ENCODE results near the gene TNPO1.

Gene TNPO1

DNA sequence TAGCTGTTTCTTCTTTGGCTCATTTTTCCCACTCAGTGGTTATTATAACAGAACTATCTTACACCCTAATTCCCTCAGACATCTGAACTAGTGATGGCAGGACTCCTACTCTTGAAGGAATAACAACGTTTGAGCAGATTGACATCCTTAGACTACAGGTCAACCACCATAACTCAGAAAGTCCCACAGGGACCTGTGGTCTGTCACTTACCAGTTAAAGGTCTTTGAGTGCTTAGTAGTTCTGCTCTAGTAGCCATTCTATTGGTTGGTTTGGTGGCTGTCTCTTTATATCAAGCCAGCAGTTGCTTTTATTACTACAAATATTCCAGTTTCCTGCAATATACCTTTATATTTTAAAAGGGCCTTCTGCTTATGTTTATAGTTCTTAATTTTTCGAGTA lies 72.1 kb downstream of the TNPO1 start:
- DNase-seq = no peak
- 100% methylated on average over 2 of the region's 2 CpGs for WGBS (ENCODE audit: insufficient coverage)
- peaks cover 28 to 90% (median 64%) of the 10 kb centered on the region in 4 experiments for H3K36me3 ChIP-seq (ENCODE audit: control insufficient read depth in 4 of 4, insufficient read depth in 4 of 4, low read length in 3 of 4)
- POLR2A ChIA-PET = no interaction called here
- no peaks in the 10 kb centered on the region for H3K9me3 ChIP-seq (ENCODE audit: control extremely low read depth in 1 of 5, control insufficient read depth in 4 of 5, insufficient read depth in 2 of 5, low read depth in 1 of 5, low read length in 4 of 5)
- no peaks in the 10 kb centered on the region for H3K27me3 ChIP-seq (replicated peaks in 2 of 5; ENCODE audit: control insufficient read depth in 4 of 5, insufficient read depth in 5 of 5, low read length in 4 of 5)
- CTCF ChIA-PET = interaction anchor here (1.1 kb wide), 1 partner anchor 22 kb away, joined by 3 read pairs; no protein-coding TSS in a partner anchor
- no peak overlapping the region for H3K27ac ChIP-seq (ENCODE audit: insufficient read depth in 1 of 2, low read depth in 1 of 2, low read length in 2 of 2, poor library complexity in 1 of 2, severe bottlenecking in 2 of 2)
- no peaks in the 10 kb centered on the region for H3K4me1 ChIP-seq (ENCODE audit: control extremely low read depth in 1 of 4, control insufficient read depth in 4 of 4, insufficient read depth in 4 of 4, low read length in 3 of 4)
- H3K4me3 ChIP-seq (ENCODE audit: control insufficient read depth in 1 of 7, extremely low read depth in 1 of 7, insufficient read depth in 4 of 7, low read depth in 2 of 7, low read length in 6 of 7) = no peak overlapping the region

DNA sequence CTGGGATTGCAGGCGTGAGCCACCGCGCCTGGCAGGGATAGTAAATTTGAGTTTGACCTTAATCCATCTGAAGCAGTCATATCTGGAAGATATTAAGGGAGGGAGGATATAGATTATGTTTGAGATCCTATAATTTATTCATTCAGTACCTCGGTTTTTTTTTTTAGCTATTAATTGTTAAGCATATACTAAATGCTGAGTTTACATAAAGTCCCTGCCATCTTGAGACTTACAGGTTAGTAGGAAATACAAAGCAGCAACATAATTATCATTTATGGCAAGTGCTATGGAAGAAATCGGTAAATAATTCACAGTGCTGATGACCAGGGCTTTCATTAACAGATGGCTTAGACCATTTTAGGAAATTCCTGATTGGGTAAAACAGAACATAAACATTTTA lies 72.9 kb downstream of the TNPO1 start:
- no peak overlapping the region for H3K27ac ChIP-seq (ENCODE audit: insufficient read depth in 1 of 2, low read depth in 1 of 2, low read length in 2 of 2, poor library complexity in 1 of 2, severe bottlenecking in 2 of 2)
- H3K4me1 ChIP-seq (ENCODE audit: control extremely low read depth in 1 of 4, control insufficient read depth in 4 of 4, insufficient read depth in 4 of 4, low read length in 3 of 4) = no peaks in the 10 kb centered on the region
- 100% methylated on average over 1 of the region's 5 CpGs for WGBS (ENCODE audit: insufficient coverage)
- DNase-seq = no peak
- H3K27me3 ChIP-seq (replicated peaks in 2 of 5; ENCODE audit: control insufficient read depth in 4 of 5, insufficient read depth in 5 of 5, low read length in 4 of 5) = no peaks in the 10 kb centered on the region
- ChIA-PET CTCF (interaction anchor here (1.1 kb wide), 1 partner anchor 22 kb away, joined by 3 read pairs; no protein-coding TSS in a partner anchor), POLR2A (no interaction called here)
- H3K36me3 ChIP-seq (ENCODE audit: control insufficient read depth in 4 of 4, insufficient read depth in 4 of 4, low read length in 3 of 4) = peaks cover 33 to 90% (median 64%) of the 10 kb centered on the region in 4 experiments
- no peak overlapping the region for H3K4me3 ChIP-seq (ENCODE audit: control insufficient read depth in 1 of 7, extremely low read depth in 1 of 7, insufficient read depth in 4 of 7, low read depth in 2 of 7, low read length in 6 of 7)
- no peaks in the 10 kb centered on the region for H3K9me3 ChIP-seq (ENCODE audit: control extremely low read depth in 1 of 5, control insufficient read depth in 4 of 5, insufficient read depth in 2 of 5, low read depth in 1 of 5, low read length in 4 of 5)

DNA sequence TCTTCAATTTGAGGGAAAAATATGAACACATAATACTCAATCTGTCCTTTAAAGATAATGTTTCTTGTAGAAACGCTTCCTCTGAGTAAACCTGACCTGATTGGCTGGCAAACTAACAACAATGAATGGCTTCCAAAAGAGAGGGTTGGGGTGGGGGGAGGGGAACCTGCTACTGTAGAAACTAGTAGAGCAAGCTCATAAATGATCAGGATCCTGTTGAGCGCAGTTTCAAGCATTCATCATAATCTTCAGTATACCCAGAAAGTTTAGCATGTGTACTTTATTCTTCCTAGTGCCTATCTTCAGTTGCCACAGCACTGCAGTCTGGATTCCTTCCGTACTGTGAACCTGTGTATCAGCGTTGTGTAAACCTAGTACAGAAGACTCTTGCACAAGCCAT lies 76.4 kb downstream of the TNPO1 start:
- Histone ChIP-seq H3K27ac (ENCODE audit: insufficient read depth in 1 of 2, low read depth in 1 of 2, low read length in 2 of 2, poor library complexity in 1 of 2, severe bottlenecking in 2 of 2) (no peak overlapping the region), H3K9me3 (ENCODE audit: control extremely low read depth in 1 of 5, control insufficient read depth in 4 of 5, insufficient read depth in 2 of 5, low read depth in 1 of 5, low read length in 4 of 5) (no peaks in the 10 kb centered on the region), H3K36me3 (ENCODE audit: control insufficient read depth in 4 of 4, insufficient read depth in 4 of 4, low read length in 3 of 4) (peaks cover 40 to 84% (median 65%) of the 10 kb centered on the region in 4 experiments), H3K27me3 (replicated peaks in 2 of 5; ENCODE audit: control insufficient read depth in 4 of 5, insufficient read depth in 5 of 5, low read length in 4 of 5) (no peaks in the 10 kb centered on the region), H3K4me1 (ENCODE audit: control extremely low read depth in 1 of 4, control insufficient read depth in 4 of 4, insufficient read depth in 4 of 4, low read length in 3 of 4) (no peaks in the 10 kb centered on the region), H3K4me3 (ENCODE audit: control insufficient read depth in 1 of 7, extremely low read depth in 1 of 7, insufficient read depth in 4 of 7, low read depth in 2 of 7, low read length in 6 of 7) (no peak overlapping the region)
- ChIA-PET POLR2A (no interaction called here), CTCF (no interaction called here)
- DNase-seq = no peak
- WGBS (ENCODE audit: insufficient coverage) = 95% methylated on average over 2 of the region's 4 CpGs

DNA sequence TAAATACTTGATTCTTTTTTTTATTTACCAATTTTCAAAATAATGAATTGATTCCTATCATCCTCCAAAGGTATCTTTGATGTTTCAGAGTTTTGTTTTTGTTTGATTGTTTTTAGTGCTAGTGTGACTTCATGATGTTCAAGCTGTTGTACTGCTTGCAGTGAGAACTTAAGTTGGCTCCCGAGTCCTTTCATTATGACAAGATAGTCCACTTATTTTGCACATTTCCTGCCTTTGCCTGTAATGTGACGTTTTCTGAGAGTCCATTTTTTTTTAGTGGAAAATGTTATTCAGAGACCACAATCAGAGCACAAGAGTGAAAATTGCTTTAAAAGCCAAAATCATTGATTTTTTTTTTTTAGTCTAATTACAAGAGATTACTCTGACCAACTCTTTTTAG lies 79.3 kb downstream of the TNPO1 start:
- CTCF ChIA-PET = no interaction called here
- WGBS (ENCODE audit: insufficient coverage) = no CpG with 5 or more reads among the region's 2 CpGs

DNA sequence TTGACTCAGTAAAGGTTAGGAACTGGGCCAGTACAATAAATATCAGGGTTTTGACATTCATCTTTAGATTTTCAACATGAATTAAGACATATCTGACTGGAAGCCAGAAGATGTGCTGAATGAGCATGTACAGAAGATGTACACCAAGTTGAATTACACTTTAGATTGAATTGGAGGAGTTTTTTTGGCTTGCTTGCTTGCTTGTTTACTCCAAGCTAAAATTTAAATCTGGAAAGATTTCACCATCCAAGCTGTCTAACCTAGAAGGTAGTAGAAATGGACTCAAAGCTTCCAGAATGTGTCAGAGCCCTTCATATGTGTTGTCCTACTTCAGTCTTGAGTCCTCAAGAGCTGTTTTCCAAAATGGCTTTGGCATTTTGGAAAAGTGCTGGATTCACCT lies 90.3 kb downstream of the TNPO1 start:
- Histone ChIP-seq H3K27me3 (replicated peaks in 2 of 5; ENCODE audit: control insufficient read depth in 4 of 5, insufficient read depth in 5 of 5, low read length in 4 of 5) (no peaks in the 10 kb centered on the region), H3K4me3 (ENCODE audit: control insufficient read depth in 1 of 7, extremely low read depth in 1 of 7, insufficient read depth in 4 of 7, low read depth in 2 of 7, low read length in 6 of 7) (no peak overlapping the region), H3K27ac (ENCODE audit: insufficient read depth in 1 of 2, low read depth in 1 of 2, low read length in 2 of 2, poor library complexity in 1 of 2, severe bottlenecking in 2 of 2) (no peak overlapping the region), H3K9me3 (ENCODE audit: control extremely low read depth in 1 of 5, control insufficient read depth in 4 of 5, insufficient read depth in 2 of 5, low read depth in 1 of 5, low read length in 4 of 5) (no peaks in the 10 kb centered on the region), H3K36me3 (ENCODE audit: control insufficient read depth in 4 of 4, insufficient read depth in 4 of 4, low read length in 3 of 4) (peaks cover 21 to 66% (median 38%) of the 10 kb centered on the region in 4 experiments), H3K4me1 (ENCODE audit: control extremely low read depth in 1 of 4, control insufficient read depth in 4 of 4, insufficient read depth in 4 of 4, low read length in 3 of 4) (no peaks in the 10 kb centered on the region)
- ChIA-PET CTCF (no interaction called here), POLR2A (no interaction called here)
- DNase-seq = no peak

More for the DNA sequence above, 79.3 kb downstream of the TNPO1 start:
- Histone ChIP-seq H3K4me3 (ENCODE audit: control insufficient read depth in 1 of 7, extremely low read depth in 1 of 7, insufficient read depth in 4 of 7, low read depth in 2 of 7, low read length in 6 of 7) (no peak overlapping the region), H3K36me3 (ENCODE audit: control insufficient read depth in 4 of 4, insufficient read depth in 4 of 4, low read length in 3 of 4) (peaks cover 28 to 82% (median 58%) of the 10 kb centered on the region in 4 experiments), H3K4me1 (ENCODE audit: control extremely low read depth in 1 of 4, control insufficient read depth in 4 of 4, insufficient read depth in 4 of 4, low read length in 3 of 4) (no peaks in the 10 kb centered on the region), H3K27me3 (replicated peaks in 2 of 5; ENCODE audit: control insufficient read depth in 4 of 5, insufficient read depth in 5 of 5, low read length in 4 of 5) (no peaks in the 10 kb centered on the region), H3K27ac (ENCODE audit: insufficient read depth in 1 of 2, low read depth in 1 of 2, low read length in 2 of 2, poor library complexity in 1 of 2, severe bottlenecking in 2 of 2) (no peak overlapping the region), H3K9me3 (ENCODE audit: control extremely low read depth in 1 of 5, control insufficient read depth in 4 of 5, insufficient read depth in 2 of 5, low read depth in 1 of 5, low read length in 4 of 5) (no peaks in the 10 kb centered on the region)
- DNase-seq = no peak
- POLR2A ChIA-PET = interaction anchor here (0.7 kb wide), 1 partner anchor 21 kb away, joined by 8 read pairs; no protein-coding TSS in a partner anchor

DNA sequence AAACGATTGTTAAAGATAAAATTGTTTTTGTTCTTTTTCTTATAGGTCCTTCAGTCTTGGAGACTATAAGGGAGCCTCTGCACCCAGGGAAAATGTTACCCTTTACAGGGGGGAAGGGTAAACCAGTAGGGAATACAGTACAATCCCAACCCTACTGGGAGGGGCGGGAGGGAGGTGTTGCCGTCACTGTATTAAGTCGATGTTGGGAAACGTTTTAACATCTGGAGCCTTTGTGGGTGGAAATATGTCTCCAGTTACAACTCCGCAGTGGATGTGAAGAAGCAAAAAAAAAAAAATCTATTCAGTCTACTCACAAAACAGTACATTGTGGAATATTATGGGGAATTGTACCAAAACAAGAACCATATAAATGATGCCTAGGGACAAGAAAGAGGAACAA lies 92.2 kb downstream of the TNPO1 start:
- H3K27ac ChIP-seq (ENCODE audit: insufficient read depth in 1 of 2, low read depth in 1 of 2, low read length in 2 of 2, poor library complexity in 1 of 2, severe bottlenecking in 2 of 2) = no peak overlapping the region
- no peaks in the 10 kb centered on the region for H3K27me3 ChIP-seq (replicated peaks in 2 of 5; ENCODE audit: control insufficient read depth in 4 of 5, insufficient read depth in 5 of 5, low read length in 4 of 5)
- no CpG with 5 or more reads among the region's 6 CpGs for WGBS (ENCODE audit: insufficient coverage)
- H3K4me3 ChIP-seq (ENCODE audit: control insufficient read depth in 1 of 7, extremely low read depth in 1 of 7, insufficient read depth in 4 of 7, low read depth in 2 of 7, low read length in 6 of 7) = no peak overlapping the region
- ChIA-PET POLR2A (no interaction called here), CTCF (no interaction called here)
- peaks cover 16 to 51% (median 33%) of the 10 kb centered on the region in 4 experiments for H3K36me3 ChIP-seq (ENCODE audit: control insufficient read depth in 4 of 4, insufficient read depth in 4 of 4, low read length in 3 of 4)
- no peaks in the 10 kb centered on the region for H3K9me3 ChIP-seq (ENCODE audit: control extremely low read depth in 1 of 5, control insufficient read depth in 4 of 5, insufficient read depth in 2 of 5, low read depth in 1 of 5, low read length in 4 of 5)
- DNase-seq = no peak
- no peaks in the 10 kb centered on the region for H3K4me1 ChIP-seq (ENCODE audit: control extremely low read depth in 1 of 4, control insufficient read depth in 4 of 4, insufficient read depth in 4 of 4, low read length in 3 of 4)

DNA sequence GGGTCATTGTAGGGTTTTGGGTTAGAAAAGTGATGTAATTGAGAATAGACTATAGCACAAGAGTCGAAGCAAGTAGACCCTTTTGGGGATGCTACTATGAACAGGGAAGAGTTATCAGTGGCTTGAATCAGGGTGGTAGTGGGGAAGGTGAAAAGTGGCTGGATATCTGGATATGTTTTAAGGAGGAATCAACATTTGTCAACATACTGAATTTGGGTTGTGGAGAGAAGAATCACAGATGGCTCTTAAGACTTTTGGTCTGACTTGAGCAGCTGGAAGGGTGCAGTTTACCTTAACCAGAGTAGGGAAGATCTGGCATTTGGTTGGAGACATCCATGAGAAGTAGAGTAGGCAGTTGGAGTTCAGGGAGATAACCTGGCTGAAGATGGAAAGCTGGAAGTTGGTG lies 100.9 kb downstream of the TNPO1 start:
- no peak overlapping the region for H3K27ac ChIP-seq (ENCODE audit: insufficient read depth in 1 of 2, low read depth in 1 of 2, low read length in 2 of 2, poor library complexity in 1 of 2, severe bottlenecking in 2 of 2)
- no peak overlapping the region for H3K4me3 ChIP-seq (ENCODE audit: control insufficient read depth in 1 of 7, extremely low read depth in 1 of 7, insufficient read depth in 4 of 7, low read depth in 2 of 7, low read length in 6 of 7)
- H3K36me3 ChIP-seq (ENCODE audit: control insufficient read depth in 4 of 4, insufficient read depth in 4 of 4, low read length in 3 of 4) = no peaks in the 10 kb centered on the region
- peaks cover 0 to 2% (median 0%) of the 10 kb centered on the region in 5 experiments for H3K27me3 ChIP-seq (replicated peaks in 2 of 5; ENCODE audit: control insufficient read depth in 4 of 5, insufficient read depth in 5 of 5, low read length in 4 of 5)
- ChIA-PET CTCF (interaction anchor here (1.5 kb wide), 1 partner anchor 534 kb away, joined by 4 read pairs; no protein-coding TSS in a partner anchor), POLR2A (no interaction called here)
- no peaks in the 10 kb centered on the region for H3K4me1 ChIP-seq (ENCODE audit: control extremely low read depth in 1 of 4, control insufficient read depth in 4 of 4, insufficient read depth in 4 of 4, low read length in 3 of 4)
- WGBS (ENCODE audit: insufficient coverage) = 80% methylated on average over 1 of the region's 1 CpG
- no peaks in the 10 kb centered on the region for H3K9me3 ChIP-seq (ENCODE audit: control extremely low read depth in 1 of 5, control insufficient read depth in 4 of 5, insufficient read depth in 2 of 5, low read depth in 1 of 5, low read length in 4 of 5)
- DNase-seq = no peak

Measured in common myeloid progenitor, CD34-positive (primary cell).